Measurements from ENCODE around the gene FCMR.

- TF ChIP-seq EZH2phosphoT487 (IDR thresholded peaks at IDR 0.05; ENCODE audit: insufficient read depth, low read depth) (no peak), EZH2 (IDR thresholded peaks at IDR 0.05; ENCODE audit: insufficient read depth, poor library complexity, severe bottlenecking) (no peak)
Measured at GRCh38 chr1:206947255-206947654, 25.5 kb upstream of the FCMR start.
